ENCODE measurements around the gene SH2D6. TPM values are rescaled to one million over a fixed set of nuclear protein-coding genes. Genes with fewer than 3 reads are reported as not detected.

Gene SH2D6
- total RNA-seq, 2 experiments from 2014 or later, result 0.30 TPM; not detected in 1

GRCh38 chr2:85400023-85400422, 18.5 kb upstream of the SH2D6 start:
- POLR2A ChIA-PET, result no interaction called here
- intact Hi-C loops (cut with DNase I, micrococcal nuclease), result no loop called here
- no peak for ATAC-seq (ENCODE audit: poor library complexity)

GRCh38 chr2:85400541-85401463, 17.7 kb upstream of the SH2D6 start:
- Histone ChIP-seq H3K9me3 (ENCODE audit: control insufficient read depth in 1 of 2, insufficient read depth in 1 of 2, low read length in 2 of 2) (peaks cover 0 to 13% of the 10 kb centered on the region in 2 experiments), H3K36me3 (ENCODE audit: insufficient read depth, low read length) (peaks cover 22% of the 10 kb centered on the region), H3K27ac (ENCODE audit: low read depth in 1 of 2, low read length in 2 of 2) (no peak overlapping the region), H3K27me3 (ENCODE audit: control insufficient read depth in 1 of 2, insufficient read depth in 2 of 2, low read length in 2 of 2) (no peaks in the 10 kb centered on the region), H3K4me3 (ENCODE audit: low read length) (no peak overlapping the region), H3K4me1 (ENCODE audit: insufficient read depth, low read length) (peaks cover 12% of the 10 kb centered on the region)
- TF ChIP-seq, protein P1, sequence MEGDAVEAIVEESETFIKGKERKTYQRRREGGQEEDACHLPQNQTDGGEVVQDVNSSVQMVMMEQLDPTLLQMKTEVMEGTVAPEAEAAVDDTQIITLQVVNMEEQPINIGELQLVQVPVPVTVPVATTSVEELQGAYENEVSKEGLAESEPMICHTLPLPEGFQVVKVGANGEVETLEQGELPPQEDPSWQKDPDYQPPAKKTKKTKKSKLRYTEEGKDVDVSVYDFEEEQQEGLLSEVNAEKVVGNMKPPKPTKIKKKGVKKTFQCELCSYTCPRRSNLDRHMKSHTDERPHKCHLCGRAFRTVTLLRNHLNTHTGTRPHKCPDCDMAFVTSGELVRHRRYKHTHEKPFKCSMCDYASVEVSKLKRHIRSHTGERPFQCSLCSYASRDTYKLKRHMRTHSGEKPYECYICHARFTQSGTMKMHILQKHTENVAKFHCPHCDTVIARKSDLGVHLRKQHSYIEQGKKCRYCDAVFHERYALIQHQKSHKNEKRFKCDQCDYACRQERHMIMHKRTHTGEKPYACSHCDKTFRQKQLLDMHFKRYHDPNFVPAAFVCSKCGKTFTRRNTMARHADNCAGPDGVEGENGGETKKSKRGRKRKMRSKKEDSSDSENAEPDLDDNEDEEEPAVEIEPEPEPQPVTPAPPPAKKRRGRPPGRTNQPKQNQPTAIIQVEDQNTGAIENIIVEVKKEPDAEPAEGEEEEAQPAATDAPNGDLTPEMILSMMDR (IDR thresholded peaks at IDR 0.05), result no peak
- Mint-ChIP-seq H3K4me3 (no peak overlapping the region), H3K36me3 (ENCODE audit: low read depth) (peaks cover 28% of the 10 kb centered on the region), H3K27me3 (no peaks in the 10 kb centered on the region), H3K4me1 (ENCODE audit: low read depth) (peaks cover 9% of the 10 kb centered on the region), H3K27ac (no peak overlapping the region), H3K9me3 (peaks cover 2% of the 10 kb centered on the region)
- ATAC-seq (ENCODE audit: poor library complexity) (no peak), DNase-seq (no peak)
- CTCF ChIA-PET, result no interaction called here
- POLR2A ChIA-PET, result no interaction called here
- intact Hi-C loops (cut with DNase I, micrococcal nuclease), result no loop called here

More at GRCh38 chr2:85400023-85400422, 18.5 kb upstream of the SH2D6 start:
- TF ChIP-seq, protein P1 (IDR thresholded peaks at IDR 0.05), result no peak
- Mint-ChIP-seq H3K4me1 (ENCODE audit: low read depth) (peaks cover 1% of the 10 kb centered on the region), H3K27ac (no peak overlapping the region), H3K36me3 (ENCODE audit: low read depth) (peaks cover 28% of the 10 kb centered on the region), H3K4me3 (no peak overlapping the region), H3K27me3 (no peaks in the 10 kb centered on the region), H3K9me3 (peaks cover 2% of the 10 kb centered on the region)
- peaks cover 0 to 13% of the 10 kb centered on the region in 2 experiments for H3K9me3 ChIP-seq (ENCODE audit: control insufficient read depth in 1 of 2, insufficient read depth in 1 of 2, low read length in 2 of 2)
- H3K36me3 ChIP-seq (ENCODE audit: insufficient read depth, low read length), result peaks cover 26% of the 10 kb centered on the region
- H3K4me3 ChIP-seq (ENCODE audit: low read length), result no peak overlapping the region
- CTCF ChIA-PET, result no interaction called here
- H3K27me3 ChIP-seq (ENCODE audit: control insufficient read depth in 1 of 2, insufficient read depth in 2 of 2, low read length in 2 of 2), result no peaks in the 10 kb centered on the region
- no peak for DNase-seq
- peaks cover 4% of the 10 kb centered on the region for H3K4me1 ChIP-seq (ENCODE audit: insufficient read depth, low read length)
- H3K27ac ChIP-seq (ENCODE audit: low read depth in 1 of 2, low read length in 2 of 2), result no peak overlapping the region

DNA sequence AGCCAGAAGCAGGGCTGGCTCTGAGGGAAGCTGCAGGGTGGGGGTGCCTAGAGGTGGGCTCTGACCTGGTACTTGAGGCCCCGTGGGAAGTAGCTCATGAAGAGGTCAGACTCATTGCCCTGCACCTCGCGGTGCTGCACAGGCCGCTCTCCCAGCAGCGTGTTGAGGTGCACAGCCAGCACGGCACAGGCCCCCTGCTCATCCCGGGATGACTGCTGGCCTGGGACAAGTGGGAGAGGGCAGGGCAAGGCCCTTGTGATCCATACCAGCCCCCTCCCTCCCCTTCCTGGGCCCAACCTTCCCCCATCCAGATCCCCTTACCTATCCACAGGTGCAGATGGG, 17.1 kb upstream of the SH2D6 start:
- no peak for DNase-seq
- POLR2A ChIA-PET, result no interaction called here
- Histone ChIP-seq H3K4me3 (ENCODE audit: low read length) (no peak overlapping the region), H3K27ac (ENCODE audit: low read depth in 1 of 2, low read length in 2 of 2) (no peak overlapping the region), H3K36me3 (ENCODE audit: insufficient read depth, low read length) (peaks cover 22% of the 10 kb centered on the region), H3K27me3 (ENCODE audit: control insufficient read depth in 1 of 2, insufficient read depth in 2 of 2, low read length in 2 of 2) (no peaks in the 10 kb centered on the region), H3K4me1 (ENCODE audit: insufficient read depth, low read length) (peaks cover 19% of the 10 kb centered on the region), H3K9me3 (ENCODE audit: control insufficient read depth in 1 of 2, insufficient read depth in 1 of 2, low read length in 2 of 2) (peaks cover 0 to 13% of the 10 kb centered on the region in 2 experiments)
- Mint-ChIP-seq H3K9me3 (peaks cover 2% of the 10 kb centered on the region), H3K4me1 (ENCODE audit: low read depth) (peaks cover 15% of the 10 kb centered on the region), H3K27me3 (no peaks in the 10 kb centered on the region), H3K4me3 (no peak overlapping the region), H3K36me3 (ENCODE audit: low read depth) (peaks cover 28% of the 10 kb centered on the region), H3K27ac (no peak overlapping the region)
- ATAC-seq (ENCODE audit: poor library complexity), result no peak
- TF ChIP-seq, protein P1 (IDR thresholded peaks at IDR 0.05), result no peak
- intact Hi-C loops (cut with DNase I, micrococcal nuclease), result no loop called here
- CTCF ChIA-PET, result no interaction called here
